ENCODE data around the gene CALML3. TPM values are rescaled to one million over a fixed set of nuclear protein-coding genes. Genes with fewer than 3 reads are reported as not detected.

CALML3 gene
- total RNA-seq, 1 donor from 2014 or later: not detected

- no peak overlapping the region for H3K9ac ChIP-seq
- TF ChIP-seq EZH2 (IDR thresholded peaks at IDR 0.05) (no peak), EZH2phosphoT487 (IDR thresholded peaks at IDR 0.05) (no peak)
- TF ChIP-seq, protein P1, sequence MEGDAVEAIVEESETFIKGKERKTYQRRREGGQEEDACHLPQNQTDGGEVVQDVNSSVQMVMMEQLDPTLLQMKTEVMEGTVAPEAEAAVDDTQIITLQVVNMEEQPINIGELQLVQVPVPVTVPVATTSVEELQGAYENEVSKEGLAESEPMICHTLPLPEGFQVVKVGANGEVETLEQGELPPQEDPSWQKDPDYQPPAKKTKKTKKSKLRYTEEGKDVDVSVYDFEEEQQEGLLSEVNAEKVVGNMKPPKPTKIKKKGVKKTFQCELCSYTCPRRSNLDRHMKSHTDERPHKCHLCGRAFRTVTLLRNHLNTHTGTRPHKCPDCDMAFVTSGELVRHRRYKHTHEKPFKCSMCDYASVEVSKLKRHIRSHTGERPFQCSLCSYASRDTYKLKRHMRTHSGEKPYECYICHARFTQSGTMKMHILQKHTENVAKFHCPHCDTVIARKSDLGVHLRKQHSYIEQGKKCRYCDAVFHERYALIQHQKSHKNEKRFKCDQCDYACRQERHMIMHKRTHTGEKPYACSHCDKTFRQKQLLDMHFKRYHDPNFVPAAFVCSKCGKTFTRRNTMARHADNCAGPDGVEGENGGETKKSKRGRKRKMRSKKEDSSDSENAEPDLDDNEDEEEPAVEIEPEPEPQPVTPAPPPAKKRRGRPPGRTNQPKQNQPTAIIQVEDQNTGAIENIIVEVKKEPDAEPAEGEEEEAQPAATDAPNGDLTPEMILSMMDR (IDR thresholded peaks at IDR 0.05): no peak
- peaks cover 42% of the 10 kb centered on the region for H3K4me1 Mint-ChIP-seq
- H3K9me3 ChIP-seq (ENCODE audit: low read depth): no peaks in the 10 kb centered on the region
- DNase-seq (ENCODE audit: low spot score): no peak
- no peaks in the 10 kb centered on the region for H3K9me3 Mint-ChIP-seq
- H4K20me1 ChIP-seq (ENCODE audit: low read depth): no peaks in the 10 kb centered on the region
- H3K4me3 ChIP-seq: no peak overlapping the region
- no peak overlapping the region for H2AFZ ChIP-seq (replicated peaks)
- H3K27ac Mint-ChIP-seq: peak overlapping the region; percentile 12
- H3K36me3 Mint-ChIP-seq: no peaks in the 10 kb centered on the region
- no peak overlapping the region for H3K4me2 ChIP-seq
- H3K27me3 ChIP-seq: no peaks in the 10 kb centered on the region
- peaks cover 18% of the 10 kb centered on the region for H3K27me3 Mint-ChIP-seq (ENCODE audit: insufficient read depth, low read depth)
- H3K36me3 ChIP-seq: no peaks in the 10 kb centered on the region
- H3K27ac ChIP-seq: no peak overlapping the region
- no peaks in the 10 kb centered on the region for H3K79me2 ChIP-seq (ENCODE audit: low read depth)
- H3K4me3 Mint-ChIP-seq: no peak overlapping the region
- H3F3A ChIP-seq (ENCODE audit: low read depth): no peaks in the 10 kb centered on the region
- H3K4me1 ChIP-seq: peaks cover 12% of the 10 kb centered on the region
These were observed 35.5 kb downstream of the CALML3 start for GRCh38 chr10:5560142-5560816.

DNA sequence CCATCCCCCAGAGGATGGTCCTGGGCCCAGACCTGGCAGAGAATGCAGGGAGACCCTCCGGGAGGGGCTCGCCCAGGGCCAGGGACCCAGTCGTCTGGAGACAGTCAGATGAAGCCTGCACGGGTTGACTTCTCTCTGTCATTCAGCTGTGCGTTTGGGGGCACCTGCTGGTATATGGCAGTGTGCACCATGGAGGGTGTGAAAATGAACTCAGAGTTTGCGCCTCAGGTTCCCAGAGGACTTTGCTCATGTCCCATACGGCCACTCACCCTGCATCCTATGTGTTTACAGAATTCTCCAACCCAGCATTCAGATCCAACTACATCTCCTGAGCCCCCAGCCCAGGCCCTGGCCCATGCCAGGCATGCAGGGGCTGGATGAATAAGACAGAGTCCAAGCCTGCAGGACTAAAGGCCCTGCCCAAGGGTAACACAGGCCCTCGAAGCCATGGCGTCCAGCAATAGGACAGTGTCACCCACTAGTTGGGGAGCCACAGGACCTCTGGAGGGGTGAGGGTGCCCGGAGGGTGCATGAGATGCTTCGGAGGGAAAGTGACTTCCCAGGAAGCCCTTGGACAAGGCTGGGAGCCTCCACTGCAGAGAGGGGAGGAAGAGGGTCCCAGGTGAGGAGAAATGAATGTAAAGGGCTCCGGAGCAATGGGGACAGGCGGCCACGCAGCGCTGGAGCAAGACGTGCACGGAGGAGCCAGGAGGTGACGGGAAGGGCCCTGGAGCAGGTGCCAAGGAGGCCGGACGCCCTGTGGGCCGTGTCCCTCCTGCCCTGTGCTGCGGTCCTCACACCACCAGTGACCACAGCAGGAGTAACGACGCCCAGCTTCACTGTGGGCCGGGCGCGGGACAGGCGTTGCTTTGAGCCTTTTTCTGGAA is 36.3 kb downstream of the CALML3 start:
- H3K27ac ChIP-seq: no peak overlapping the region
- no peak overlapping the region for H3K4me3 ChIP-seq
- Mint-ChIP-seq H3K4me1 (peaks cover 44% of the 10 kb centered on the region), H3K27me3 (ENCODE audit: insufficient read depth, low read depth) (peaks cover 18% of the 10 kb centered on the region), H3K4me3 (no peak overlapping the region), H3K9me3 (no peaks in the 10 kb centered on the region), H3K36me3 (no peaks in the 10 kb centered on the region), H3K27ac (peak overlapping the region; percentile 37)
- H2AFZ ChIP-seq (replicated peaks): no peak overlapping the region
- no peaks in the 10 kb centered on the region for H3F3A ChIP-seq (ENCODE audit: low read depth)
- H3K9ac ChIP-seq: no peak overlapping the region
- no peaks in the 10 kb centered on the region for H3K36me3 ChIP-seq
- H4K20me1 ChIP-seq (ENCODE audit: low read depth): no peaks in the 10 kb centered on the region
- H3K4me1 ChIP-seq: peaks cover 12% of the 10 kb centered on the region
- no peaks in the 10 kb centered on the region for H3K79me2 ChIP-seq (ENCODE audit: low read depth)
- H3K9me3 ChIP-seq (ENCODE audit: low read depth): no peaks in the 10 kb centered on the region
- no peak for DNase-seq (ENCODE audit: low spot score)
- H3K4me2 ChIP-seq: no peak overlapping the region
- H3K27me3 ChIP-seq: no peaks in the 10 kb centered on the region
- TF ChIP-seq, protein P1 (IDR thresholded peaks at IDR 0.05): no peak
- TF ChIP-seq EZH2phosphoT487 (IDR thresholded peaks at IDR 0.05): no peak
- TF ChIP-seq EZH2 (IDR thresholded peaks at IDR 0.05): no peak

- Mint-ChIP-seq H3K27ac (peak overlapping the region; percentile 52), H3K27me3 (ENCODE audit: insufficient read depth, low read depth) (peaks cover 14% of the 10 kb centered on the region), H3K9me3 (peaks cover 2% of the 10 kb centered on the region), H3K36me3 (no peaks in the 10 kb centered on the region), H3K4me3 (no peak overlapping the region), H3K4me1 (peaks cover 45% of the 10 kb centered on the region)
- no peak overlapping the region for H3K27ac ChIP-seq
- no peak overlapping the region for H2AFZ ChIP-seq (replicated peaks)
- no peaks in the 10 kb centered on the region for H3F3A ChIP-seq (ENCODE audit: low read depth)
- H3K4me1 ChIP-seq: peaks cover 12% of the 10 kb centered on the region
- H3K36me3 ChIP-seq: no peaks in the 10 kb centered on the region
- TF ChIP-seq EZH2 (IDR thresholded peaks at IDR 0.05) (no peak), EZH2phosphoT487 (IDR thresholded peaks at IDR 0.05) (no peak)
- TF ChIP-seq, protein P1 (IDR thresholded peaks at IDR 0.05): no peak
- no peak for DNase-seq (ENCODE audit: low spot score)
- H3K4me3 ChIP-seq: no peak overlapping the region
- no peaks in the 10 kb centered on the region for H3K27me3 ChIP-seq
- H3K9me3 ChIP-seq (ENCODE audit: low read depth): no peaks in the 10 kb centered on the region
- no peaks in the 10 kb centered on the region for H4K20me1 ChIP-seq (ENCODE audit: low read depth)
- H3K4me2 ChIP-seq: no peak overlapping the region
- H3K79me2 ChIP-seq (ENCODE audit: low read depth): no peaks in the 10 kb centered on the region
- H3K9ac ChIP-seq: no peak overlapping the region
These were observed 37.2 kb downstream of the CALML3 start for GRCh38 chr10:5561704-5562645.
